ENCODE results near the gene CD84.

CD84 gene

GRCh38 chr1:160558660-160559380 is 20.5 kb downstream of the CD84 start:
- no peak overlapping the region for H3K4me3 ChIP-seq (replicated peaks in 1 of 2; ENCODE audit: low read depth in 2 of 2, low read length in 2 of 2)
- TF ChIP-seq CTCF (IDR thresholded peaks at IDR 0.05; ENCODE audit: low read depth, low read length), result no peak
- DNase-seq (ENCODE audit: low read depth in 2 of 2), result no peak

- no peak overlapping the region for H3K4me3 ChIP-seq (replicated peaks in 1 of 2; ENCODE audit: low read depth in 2 of 2, low read length in 2 of 2)
- DNase-seq (ENCODE audit: low read depth in 2 of 2), result no peak
- no peak for TF ChIP-seq CTCF (IDR thresholded peaks at IDR 0.05; ENCODE audit: low read depth, low read length)
Observed at GRCh38 chr1:160553778-160554177, 25.5 kb downstream of the CD84 start.

DNA sequence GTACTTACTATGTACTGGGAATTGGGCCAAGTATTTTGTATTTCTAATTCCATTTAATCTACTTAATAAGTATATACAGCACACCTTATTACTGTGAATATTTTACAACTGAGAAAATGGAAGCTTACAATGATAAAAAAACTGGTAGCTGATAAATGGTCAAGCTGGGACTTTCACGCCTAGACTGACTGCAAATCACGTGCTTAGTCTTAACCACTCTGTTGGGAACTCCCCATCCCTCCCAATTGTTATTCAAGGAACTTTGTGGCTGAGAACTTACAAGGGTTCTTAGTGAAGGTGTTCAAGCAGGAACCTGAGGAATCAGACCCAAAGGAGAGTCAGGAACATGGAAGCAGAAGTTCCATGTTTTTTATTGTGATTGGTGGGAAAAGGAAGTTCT is 26.9 kb downstream of the CD84 start:
- no peak for DNase-seq (ENCODE audit: low read depth in 2 of 2)
- TF ChIP-seq CTCF (IDR thresholded peaks at IDR 0.05; ENCODE audit: low read depth, low read length), result no peak
- H3K4me3 ChIP-seq (replicated peaks in 1 of 2; ENCODE audit: low read depth in 2 of 2, low read length in 2 of 2), result no peak overlapping the region

DNA sequence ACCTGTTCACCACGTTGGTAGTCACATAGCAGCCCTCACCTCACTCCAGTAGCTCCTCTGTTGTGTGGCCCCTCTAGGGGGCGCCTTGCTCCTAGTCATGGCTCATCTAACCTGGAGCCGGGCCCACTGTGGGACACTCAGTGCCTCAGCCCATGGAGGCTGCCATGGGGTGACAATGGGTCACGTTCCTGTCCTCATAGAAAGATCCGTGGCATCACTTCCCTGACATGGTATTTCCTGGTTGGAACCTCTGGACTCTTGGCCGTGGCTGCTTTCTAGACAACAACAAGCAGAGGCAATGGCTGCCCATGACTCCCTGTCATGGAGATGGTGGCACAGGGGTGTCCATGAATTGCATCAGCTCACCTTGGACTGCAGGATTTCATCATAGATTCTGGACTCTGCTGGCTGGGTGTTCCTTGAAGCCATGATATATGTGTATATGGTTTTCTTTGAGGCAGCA is 28.7 kb downstream of the CD84 start:
- no peak overlapping the region for H3K4me3 ChIP-seq (replicated peaks in 1 of 2; ENCODE audit: low read depth in 2 of 2, low read length in 2 of 2)
- no peak for TF ChIP-seq CTCF (IDR thresholded peaks at IDR 0.05; ENCODE audit: low read depth, low read length)
- no peak for DNase-seq (ENCODE audit: low read depth in 2 of 2)

GRCh38 chr1:160549665-160550006 is 29.7 kb downstream of the CD84 start:
- no peak for DNase-seq (ENCODE audit: low read depth in 2 of 2)
- no peak for TF ChIP-seq CTCF (IDR thresholded peaks at IDR 0.05; ENCODE audit: low read depth, low read length)
- H3K4me3 ChIP-seq (replicated peaks in 1 of 2; ENCODE audit: low read depth in 2 of 2, low read length in 2 of 2), result no peak overlapping the region

- TF ChIP-seq CTCF (IDR thresholded peaks at IDR 0.05; ENCODE audit: low read depth, low read length), result no peak
Observed at GRCh38 chr1:160548960-160549664, 30.2 kb downstream of the CD84 start.

More at GRCh38 chr1:160548960-160549664, 30.2 kb downstream of the CD84 start:
- H3K4me3 ChIP-seq (replicated peaks in 1 of 2; ENCODE audit: low read depth in 2 of 2, low read length in 2 of 2), result no peak overlapping the region
- no peak for DNase-seq (ENCODE audit: low read depth in 2 of 2)
